Uterus (tissue), 4 donors: ENCODE measurements around the gene AASDHPPT. TPM values are rescaled to one million over a fixed set of nuclear protein-coding genes. Genes with fewer than 3 reads are reported as not detected.

Source experiments
- DNase-seq, 2 donors: peaks; one replicate each; pipeline ENCODE4 v3.0.0-alpha.2; 2019 to 2020
- H3K27ac ChIP-seq, 2 donors: fragments of 200-600 bp; sonication (generic); 1 replicate in 1 of 2; 2 replicates in 1 of 2; pipeline ENCODE4 v1.5.1; 2016 to 2018
- H3K27me3 ChIP-seq, 2 donors: fragments of 200-600 bp; sonication (generic); one replicate each; pipeline ENCODE4 v1.5.1; 2018 to 2019; ENCODE audit warnings: control low read depth in 1 of 2
- H3K36me3 ChIP-seq, 2 donors: fragments of 200-600 bp; sonication (generic); one replicate each; pipeline ENCODE4 v1.5.1; 2019; ENCODE audit warnings: control low read depth in 1 of 2
- H3K4me1 ChIP-seq, 2 donors: fragments of 200-600 bp; sonication (generic); one replicate each; pipeline ENCODE4 v1.5.1; 2018 to 2019; ENCODE audit warnings: control low read depth in 1 of 2
- H3K4me3 ChIP-seq, 2 donors: fragments of 200-600 bp; sonication (generic); 1 replicate in 1 of 2; 2 replicates in 1 of 2; pipeline ENCODE4 v1.5.1; 2018 to 2019; ENCODE audit warnings: mild to moderate bottlenecking in 1 of 2
- H3K9me3 ChIP-seq, 2 donors: fragments of 200-600 bp; sonication (generic); one replicate each; pipeline ENCODE4 v1.5.1; 2019; ENCODE audit warnings: control low read depth in 1 of 2
- POLR2A ChIP-seq, 2 donors: fragments of 450-650 bp; IDR thresholded peaks; one replicate each; pipeline ENCODE4 v1.6.1; 2016; ENCODE audit warnings: antibody characterized with exemption in 2 of 2, mild to moderate bottlenecking in 1 of 2, moderate library complexity in 1 of 2
- intact Hi-C: fragments of 100-400 bp; cut with DNase I; formaldehyde crosslinking; loops from one replicate; pipeline ENCODE4 v1.15.1; 2023; ENCODE audit warnings: low total_unique reads
- total RNA-seq, 4 donors: library from RNA; depleted of rRNA in 3 of 4; stranded (reverse); fragments of >200 nt in 3 of 4; gene quantifications; one replicate each; pipeline versions ENCODE4 v1.1.0 to v1.2.4, GENCODE V29; 2014 to 2023
- TF ChIP-seq, protein P1 (sequence below), 4 experiments: fragments of 200-600 bp in 2 of 4; fragments of 450-650 bp in 2 of 4; sonication (generic) in 2 of 4; IDR thresholded peaks; one replicate each; pipeline ENCODE4 v1.5.1; 2016 to 2019; ENCODE audit warnings: antibody characterized with exemption in 4 of 4, mild to moderate bottlenecking in 2 of 4, moderate library complexity in 1 of 4
- donor health status: DM: yes; HTN: yes; CAD: no.

AASDHPPT gene, protein sequence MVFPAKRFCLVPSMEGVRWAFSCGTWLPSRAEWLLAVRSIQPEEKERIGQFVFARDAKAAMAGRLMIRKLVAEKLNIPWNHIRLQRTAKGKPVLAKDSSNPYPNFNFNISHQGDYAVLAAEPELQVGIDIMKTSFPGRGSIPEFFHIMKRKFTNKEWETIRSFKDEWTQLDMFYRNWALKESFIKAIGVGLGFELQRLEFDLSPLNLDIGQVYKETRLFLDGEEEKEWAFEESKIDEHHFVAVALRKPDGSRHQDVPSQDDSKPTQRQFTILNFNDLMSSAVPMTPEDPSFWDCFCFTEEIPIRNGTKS
- 10 to 100 TPM in 3 of 4 donors, 1 to 10 TPM in 1; 5.9 to 87.0 (median 27.5) TPM for total RNA-seq

DNA sequence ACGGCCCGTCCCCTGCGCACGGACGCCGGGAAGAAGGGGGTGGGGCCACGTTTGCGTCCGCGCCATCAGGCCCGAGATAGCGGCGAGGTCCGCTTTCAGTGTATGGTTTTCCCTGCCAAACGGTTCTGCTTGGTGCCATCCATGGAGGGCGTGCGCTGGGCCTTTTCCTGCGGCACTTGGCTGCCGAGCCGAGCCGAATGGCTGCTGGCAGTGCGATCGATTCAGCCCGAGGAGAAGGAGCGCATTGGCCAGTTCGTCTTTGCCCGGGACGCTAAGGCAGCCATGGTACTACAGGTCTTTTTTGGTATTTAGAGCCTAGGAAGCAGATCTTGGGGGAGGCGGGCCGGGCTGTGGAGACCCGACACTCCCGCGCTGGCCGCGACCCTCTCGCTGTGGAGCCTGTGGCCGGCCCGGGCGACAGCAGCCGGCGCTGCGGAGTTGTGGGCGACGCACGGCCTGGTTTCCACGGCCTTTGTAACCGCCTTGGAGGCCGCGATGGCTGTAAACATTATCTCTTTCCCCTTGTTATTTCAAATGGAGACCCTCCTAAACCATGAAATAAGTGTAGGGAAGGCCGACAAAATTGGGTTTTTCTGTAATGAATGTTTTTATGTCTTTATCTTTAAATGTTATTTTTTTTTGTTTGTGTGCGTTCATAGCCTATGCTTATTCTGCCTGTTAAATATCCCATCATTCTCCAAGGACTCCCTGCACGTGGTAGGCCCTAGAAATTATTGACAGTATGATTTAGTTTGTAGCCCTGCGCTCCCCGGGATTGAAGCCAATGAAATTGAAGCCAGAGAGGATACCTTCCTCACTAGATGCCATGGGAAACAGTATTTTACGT lies at the start of gene AASDHPPT:
Gene AASDHPPT (plus strand): TSS at position 54 of the 847 bp plus-strand sequence. CDS start 49 bp downstream, at position 103.
- peak within 1 kb of the TSS; percentile 74 to 91 for H3K4me3 ChIP-seq
- no peaks in the 10 kb centered on the region for H3K9me3 ChIP-seq
- peak in 1 of 2 donors; percentile 51 for TF ChIP-seq POLR2A (IDR thresholded peaks at IDR 0.05)
- TF ChIP-seq, protein P1, sequence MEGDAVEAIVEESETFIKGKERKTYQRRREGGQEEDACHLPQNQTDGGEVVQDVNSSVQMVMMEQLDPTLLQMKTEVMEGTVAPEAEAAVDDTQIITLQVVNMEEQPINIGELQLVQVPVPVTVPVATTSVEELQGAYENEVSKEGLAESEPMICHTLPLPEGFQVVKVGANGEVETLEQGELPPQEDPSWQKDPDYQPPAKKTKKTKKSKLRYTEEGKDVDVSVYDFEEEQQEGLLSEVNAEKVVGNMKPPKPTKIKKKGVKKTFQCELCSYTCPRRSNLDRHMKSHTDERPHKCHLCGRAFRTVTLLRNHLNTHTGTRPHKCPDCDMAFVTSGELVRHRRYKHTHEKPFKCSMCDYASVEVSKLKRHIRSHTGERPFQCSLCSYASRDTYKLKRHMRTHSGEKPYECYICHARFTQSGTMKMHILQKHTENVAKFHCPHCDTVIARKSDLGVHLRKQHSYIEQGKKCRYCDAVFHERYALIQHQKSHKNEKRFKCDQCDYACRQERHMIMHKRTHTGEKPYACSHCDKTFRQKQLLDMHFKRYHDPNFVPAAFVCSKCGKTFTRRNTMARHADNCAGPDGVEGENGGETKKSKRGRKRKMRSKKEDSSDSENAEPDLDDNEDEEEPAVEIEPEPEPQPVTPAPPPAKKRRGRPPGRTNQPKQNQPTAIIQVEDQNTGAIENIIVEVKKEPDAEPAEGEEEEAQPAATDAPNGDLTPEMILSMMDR (IDR thresholded peaks at IDR 0.05), result peak in 1 of 4 experiments; percentile 7
- H3K36me3 ChIP-seq, result no peaks in the 10 kb centered on the region
- H3K27ac ChIP-seq, result peak within 1 kb of the TSS; percentile 97 to 98
- intact Hi-C loops, result no loop called here
- peak in 1 of 2 donors; percentile 21 for DNase-seq
- no peaks in the 10 kb centered on the region for H3K27me3 ChIP-seq
- H3K4me1 ChIP-seq, result peaks cover 9 to 14% of the 10 kb centered on the region in 2 donors

DNA sequence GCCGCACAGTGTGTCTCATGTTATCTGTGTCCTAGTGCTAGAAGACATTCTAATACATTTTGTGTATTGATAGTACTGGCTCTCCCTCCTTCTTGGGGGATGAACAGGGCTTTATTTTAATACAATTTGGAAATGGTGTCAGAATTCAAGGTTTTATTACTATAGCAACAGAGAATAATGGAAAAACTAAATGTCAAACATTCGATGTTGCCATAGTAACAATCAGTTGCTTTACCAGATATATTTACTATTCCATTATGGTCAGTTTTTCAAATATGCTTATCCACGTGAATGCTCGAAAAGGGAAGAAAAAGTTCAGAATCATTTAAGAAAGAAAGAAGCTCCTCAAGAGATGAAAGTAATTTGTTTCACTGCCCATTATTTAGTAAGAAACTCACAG lies 46.9 kb upstream of the AASDHPPT start:
- Histone ChIP-seq H3K27me3 (no peaks in the 10 kb centered on the region), H3K36me3 (no peaks in the 10 kb centered on the region), H3K9me3 (no peaks in the 10 kb centered on the region), H3K4me3 (no peak overlapping the region), H3K27ac (no peak overlapping the region), H3K4me1 (no peaks in the 10 kb centered on the region)
- TF ChIP-seq, protein P1 (IDR thresholded peaks at IDR 0.05), result no peak
- TF ChIP-seq POLR2A (IDR thresholded peaks at IDR 0.05), result no peak
- no peak for DNase-seq
- intact Hi-C loops, result no loop called here

- no peaks in the 10 kb centered on the region for H3K27me3 ChIP-seq
- no peaks in the 10 kb centered on the region for H3K4me1 ChIP-seq
- intact Hi-C loops, result no loop called here
- no peaks in the 10 kb centered on the region for H3K9me3 ChIP-seq
- H3K4me3 ChIP-seq, result no peak overlapping the region
- TF ChIP-seq, protein P1 (IDR thresholded peaks at IDR 0.05), result no peak
- TF ChIP-seq POLR2A (IDR thresholded peaks at IDR 0.05), result no peak
- no peak for DNase-seq
- no peaks in the 10 kb centered on the region for H3K36me3 ChIP-seq
- H3K27ac ChIP-seq, result no peak overlapping the region
These were observed 46.2 kb upstream of the AASDHPPT start for GRCh38 chr11:106031202-106031810.

DNA sequence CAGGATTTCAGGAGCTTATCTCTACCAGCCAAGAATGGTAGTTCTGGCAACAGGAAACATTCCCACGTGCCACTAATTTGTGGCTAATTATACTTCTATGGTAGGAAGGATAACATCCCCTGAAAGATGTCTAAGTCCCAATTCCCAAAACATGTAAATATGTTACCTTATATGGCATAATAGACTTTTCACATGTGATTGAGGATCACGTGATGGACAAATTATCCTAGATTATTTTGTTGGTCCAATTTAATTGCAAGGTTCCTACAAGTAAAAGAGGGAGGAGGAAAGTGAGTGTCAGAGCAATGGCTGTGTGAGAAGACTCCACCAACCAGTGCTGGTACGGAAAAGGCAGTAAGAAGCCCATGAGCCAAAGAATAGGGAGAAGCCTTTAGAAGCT lies 45.5 kb upstream of the AASDHPPT start:
- DNase-seq, result no peak
- Histone ChIP-seq H3K36me3 (no peaks in the 10 kb centered on the region), H3K27ac (no peak overlapping the region), H3K9me3 (no peaks in the 10 kb centered on the region), H3K4me1 (no peaks in the 10 kb centered on the region), H3K4me3 (no peak overlapping the region), H3K27me3 (no peaks in the 10 kb centered on the region)
- intact Hi-C loops, result no loop called here
- TF ChIP-seq, protein P1 (IDR thresholded peaks at IDR 0.05), result no peak
- TF ChIP-seq POLR2A (IDR thresholded peaks at IDR 0.05), result no peak
